ENCODE measurements around the gene SEMA3E.

GRCh38 chr7:83614112-83614511, 34.8 kb downstream of the SEMA3E start:
- TF ChIP-seq EZH2 (IDR thresholded peaks at IDR 0.05; ENCODE audit: insufficient read depth, poor library complexity, severe bottlenecking) = no peak
- TF ChIP-seq EZH2phosphoT487 (IDR thresholded peaks at IDR 0.05; ENCODE audit: insufficient read depth, low read depth) = no peak
